ENCODE results near the gene VWF.

DNA sequence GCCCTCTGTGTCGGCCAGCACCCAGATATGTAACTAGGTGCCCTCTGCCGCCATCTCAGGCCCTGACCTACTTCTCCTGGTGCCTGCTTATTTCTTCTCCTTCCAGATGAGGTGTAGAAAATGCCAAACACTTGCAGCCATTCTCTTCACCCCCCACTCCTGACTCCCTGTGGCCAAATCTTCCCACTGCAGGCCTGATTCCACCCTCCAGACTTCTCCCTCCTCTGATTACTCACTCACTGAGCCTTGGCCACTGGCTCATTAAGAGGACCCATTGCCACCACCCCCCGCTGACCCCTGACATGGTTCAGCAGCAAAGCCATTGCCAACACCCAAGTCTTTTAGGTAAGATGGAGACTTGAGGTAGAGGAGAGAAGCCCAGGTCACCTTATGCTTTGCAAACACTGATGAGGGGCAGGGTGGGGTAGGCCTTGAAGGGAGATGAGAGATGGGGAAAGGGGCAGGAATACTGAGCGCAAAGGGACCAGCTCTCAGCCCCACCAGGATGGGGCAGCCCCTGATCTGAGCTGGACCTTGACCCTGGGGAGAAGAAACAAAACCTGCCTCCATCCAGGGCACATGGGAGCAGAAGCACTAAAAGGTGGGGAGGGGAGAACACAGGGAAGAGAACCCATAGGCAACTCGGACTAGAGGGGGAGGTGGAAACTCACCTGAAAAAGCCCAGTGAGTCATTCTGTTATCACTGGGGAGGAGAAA, 154.3 kb downstream of the VWF start:
- TF ChIP-seq, protein P1, sequence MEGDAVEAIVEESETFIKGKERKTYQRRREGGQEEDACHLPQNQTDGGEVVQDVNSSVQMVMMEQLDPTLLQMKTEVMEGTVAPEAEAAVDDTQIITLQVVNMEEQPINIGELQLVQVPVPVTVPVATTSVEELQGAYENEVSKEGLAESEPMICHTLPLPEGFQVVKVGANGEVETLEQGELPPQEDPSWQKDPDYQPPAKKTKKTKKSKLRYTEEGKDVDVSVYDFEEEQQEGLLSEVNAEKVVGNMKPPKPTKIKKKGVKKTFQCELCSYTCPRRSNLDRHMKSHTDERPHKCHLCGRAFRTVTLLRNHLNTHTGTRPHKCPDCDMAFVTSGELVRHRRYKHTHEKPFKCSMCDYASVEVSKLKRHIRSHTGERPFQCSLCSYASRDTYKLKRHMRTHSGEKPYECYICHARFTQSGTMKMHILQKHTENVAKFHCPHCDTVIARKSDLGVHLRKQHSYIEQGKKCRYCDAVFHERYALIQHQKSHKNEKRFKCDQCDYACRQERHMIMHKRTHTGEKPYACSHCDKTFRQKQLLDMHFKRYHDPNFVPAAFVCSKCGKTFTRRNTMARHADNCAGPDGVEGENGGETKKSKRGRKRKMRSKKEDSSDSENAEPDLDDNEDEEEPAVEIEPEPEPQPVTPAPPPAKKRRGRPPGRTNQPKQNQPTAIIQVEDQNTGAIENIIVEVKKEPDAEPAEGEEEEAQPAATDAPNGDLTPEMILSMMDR (conservative IDR thresholded peaks at IDR 0.05; ENCODE audit: low read depth, low read length): no peak
- TF ChIP-seq MXI1 (IDR thresholded peaks at IDR 0.05; ENCODE audit: borderline replicate concordance, low read depth, low read length): no peak
- TF ChIP-seq, protein P2, sequence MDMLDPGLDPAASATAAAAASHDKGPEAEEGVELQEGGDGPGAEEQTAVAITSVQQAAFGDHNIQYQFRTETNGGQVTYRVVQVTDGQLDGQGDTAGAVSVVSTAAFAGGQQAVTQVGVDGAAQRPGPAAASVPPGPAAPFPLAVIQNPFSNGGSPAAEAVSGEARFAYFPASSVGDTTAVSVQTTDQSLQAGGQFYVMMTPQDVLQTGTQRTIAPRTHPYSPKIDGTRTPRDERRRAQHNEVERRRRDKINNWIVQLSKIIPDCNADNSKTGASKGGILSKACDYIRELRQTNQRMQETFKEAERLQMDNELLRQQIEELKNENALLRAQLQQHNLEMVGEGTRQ (IDR thresholded peaks at IDR 0.05; ENCODE audit: low read depth, low read length): no peak
- no peak for TF ChIP-seq SMC3 (IDR thresholded peaks at IDR 0.05; ENCODE audit: low read depth, low read length)
- no peak for TF ChIP-seq MAFK (IDR thresholded peaks at IDR 0.05; ENCODE audit: low read depth, low read length)
- TF ChIP-seq RAD21 (IDR thresholded peaks at IDR 0.05; ENCODE audit: low read length): no peak
- TF ChIP-seq POLR2A (IDR thresholded peaks at IDR 0.05; ENCODE audit: low read depth, low read length): no peak
- TF ChIP-seq CEBPB (IDR thresholded peaks at IDR 0.05; ENCODE audit: low read depth, low read length): no peak
- TF ChIP-seq CHD1 (IDR thresholded peaks at IDR 0.05; ENCODE audit: low read depth, low read length): no peak
- TF ChIP-seq RFX5 (IDR thresholded peaks at IDR 0.05; ENCODE audit: low read depth, low read length): no peak

Data from IMR-90 (cell line).